Measurements from ENCODE around the gene ABCD2.

- TF ChIP-seq, protein P1, sequence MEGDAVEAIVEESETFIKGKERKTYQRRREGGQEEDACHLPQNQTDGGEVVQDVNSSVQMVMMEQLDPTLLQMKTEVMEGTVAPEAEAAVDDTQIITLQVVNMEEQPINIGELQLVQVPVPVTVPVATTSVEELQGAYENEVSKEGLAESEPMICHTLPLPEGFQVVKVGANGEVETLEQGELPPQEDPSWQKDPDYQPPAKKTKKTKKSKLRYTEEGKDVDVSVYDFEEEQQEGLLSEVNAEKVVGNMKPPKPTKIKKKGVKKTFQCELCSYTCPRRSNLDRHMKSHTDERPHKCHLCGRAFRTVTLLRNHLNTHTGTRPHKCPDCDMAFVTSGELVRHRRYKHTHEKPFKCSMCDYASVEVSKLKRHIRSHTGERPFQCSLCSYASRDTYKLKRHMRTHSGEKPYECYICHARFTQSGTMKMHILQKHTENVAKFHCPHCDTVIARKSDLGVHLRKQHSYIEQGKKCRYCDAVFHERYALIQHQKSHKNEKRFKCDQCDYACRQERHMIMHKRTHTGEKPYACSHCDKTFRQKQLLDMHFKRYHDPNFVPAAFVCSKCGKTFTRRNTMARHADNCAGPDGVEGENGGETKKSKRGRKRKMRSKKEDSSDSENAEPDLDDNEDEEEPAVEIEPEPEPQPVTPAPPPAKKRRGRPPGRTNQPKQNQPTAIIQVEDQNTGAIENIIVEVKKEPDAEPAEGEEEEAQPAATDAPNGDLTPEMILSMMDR (conservative IDR thresholded peaks at IDR 0.05 in 1 of 2, IDR thresholded peaks at IDR 0.05 in 1 of 2; ENCODE audit: low read depth in 1 of 2, low read length in 2 of 2) = peak in 1 of 2 donors; percentile 17
- no peak for TF ChIP-seq EZH2 (IDR thresholded peaks at IDR 0.05; ENCODE audit: low read length, missing control alignments)
Measured at GRCh38 chr12:39503439-39503838, 116.2 kb downstream of the ABCD2 start.

Data from fibroblast of lung (primary cell).